HG03571 (cell line): Measurements from ENCODE around the gene HIPK2.

Experiments used
- ATAC-seq: cut with Tn5 transposase; IDR thresholded peaks from one replicate; pipeline ENCODE4 v1.9.1; 2021; ENCODE audit not compliant: unreplicated experiment

HIPK2 gene

DNA sequence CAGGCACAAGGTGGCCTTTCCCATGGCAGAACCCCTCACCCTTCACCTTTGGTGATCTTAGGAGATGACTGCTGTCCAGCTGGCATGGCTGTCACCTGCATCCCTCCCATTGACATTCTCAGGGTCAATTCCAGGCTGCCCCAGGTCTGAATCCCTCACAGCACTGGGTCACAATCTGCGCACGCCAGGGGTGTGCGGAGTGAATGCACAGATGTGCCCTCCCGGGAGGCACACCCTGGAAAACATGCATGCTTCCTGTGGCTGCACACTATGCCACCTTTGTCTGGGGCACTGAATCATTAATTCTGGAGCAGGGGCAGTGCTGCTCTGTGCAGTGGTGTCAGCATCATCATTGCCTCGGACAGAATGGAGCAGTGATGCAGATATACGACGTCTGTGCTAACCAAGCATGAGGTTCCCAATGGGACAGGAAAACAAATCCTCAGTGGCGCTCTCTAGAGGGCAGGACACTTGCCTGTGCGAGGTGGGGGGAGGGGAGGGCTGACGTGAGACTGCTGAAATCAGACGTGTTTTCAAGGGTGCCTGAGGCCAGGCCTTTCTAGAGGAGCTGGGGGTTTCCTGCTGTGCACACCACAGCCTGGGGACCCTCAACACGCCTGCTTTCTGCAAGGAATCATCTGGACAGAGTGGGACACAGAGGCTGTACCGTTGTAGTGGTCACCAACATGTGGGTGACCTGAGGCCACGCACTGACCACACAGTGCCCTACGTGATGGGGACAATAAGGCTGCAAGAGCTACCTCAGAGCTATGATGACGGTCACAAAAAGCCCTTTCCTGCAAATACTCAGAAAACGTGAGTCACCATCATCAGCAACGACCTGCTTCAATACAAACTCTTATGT is 77.9 kb downstream of the HIPK2 start:
- ATAC-seq = no peak

DNA sequence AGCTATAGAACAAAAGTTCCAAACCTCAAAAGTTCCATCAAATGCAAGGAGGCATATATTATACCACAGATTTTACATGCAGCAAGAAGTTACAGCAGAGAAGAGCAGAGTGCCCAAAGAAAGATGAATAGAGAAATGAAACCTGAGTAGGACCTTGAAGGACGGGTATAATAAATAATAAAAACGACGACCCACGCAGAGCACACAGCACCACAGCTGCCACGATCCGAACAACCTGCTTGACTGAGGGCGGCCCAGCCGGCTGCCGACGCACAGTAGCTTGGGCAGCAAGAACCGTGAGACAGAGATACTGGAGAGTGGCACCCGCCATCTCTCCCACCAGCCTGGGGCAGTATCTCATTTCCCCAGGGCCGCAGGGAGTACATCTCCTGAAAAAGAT is 79.0 kb downstream of the HIPK2 start:
- no peak for ATAC-seq

- no peak for ATAC-seq
Measured at GRCh38 chr7:139698278-139698677, 79.5 kb downstream of the HIPK2 start.

GRCh38 chr7:139697056-139697455 is 80.7 kb downstream of the HIPK2 start:
- no peak for ATAC-seq

DNA sequence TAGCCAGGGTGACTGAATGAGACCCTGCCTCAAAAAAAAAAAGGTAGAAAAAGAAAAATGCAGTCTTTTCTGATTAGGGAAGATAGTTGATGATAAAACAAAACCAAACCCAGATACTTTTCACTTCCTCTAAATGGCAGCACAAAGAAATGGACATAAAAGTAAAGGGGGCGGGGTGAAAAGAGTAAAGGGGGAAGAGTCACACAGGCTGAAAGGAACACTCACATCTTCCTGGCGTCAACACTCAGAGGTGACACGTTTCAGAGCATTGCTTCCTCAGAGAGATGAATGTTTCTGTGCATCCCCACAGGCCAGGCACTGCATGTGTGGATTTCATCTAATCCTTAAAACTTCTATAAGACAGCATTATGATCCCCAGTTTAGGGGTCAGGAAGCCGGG is 81.2 kb downstream of the HIPK2 start:
- no peak for ATAC-seq

- ATAC-seq = no peak
Measured at GRCh38 chr7:139695588-139695987, 82.2 kb downstream of the HIPK2 start.

- ATAC-seq = no peak
Measured at GRCh38 chr7:139695051-139695450, 82.7 kb downstream of the HIPK2 start.

DNA sequence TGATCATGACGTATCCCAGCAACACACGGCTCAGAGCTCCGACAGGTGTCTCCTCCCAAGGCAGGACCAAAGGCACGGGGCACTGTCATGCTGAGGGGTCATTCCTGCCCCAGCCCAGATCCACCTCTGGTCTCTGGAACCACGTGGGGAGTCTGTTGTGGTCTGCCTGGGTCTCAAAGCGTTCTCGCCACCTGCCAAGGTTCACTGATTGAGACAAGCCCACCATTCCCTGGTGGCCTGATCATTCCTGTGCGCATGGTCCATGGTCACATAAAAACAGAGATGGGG is 83.5 kb downstream of the HIPK2 start:
- no peak for ATAC-seq

GRCh38 chr7:139693651-139694388 is 84.0 kb downstream of the HIPK2 start:
- no peak for ATAC-seq

DNA sequence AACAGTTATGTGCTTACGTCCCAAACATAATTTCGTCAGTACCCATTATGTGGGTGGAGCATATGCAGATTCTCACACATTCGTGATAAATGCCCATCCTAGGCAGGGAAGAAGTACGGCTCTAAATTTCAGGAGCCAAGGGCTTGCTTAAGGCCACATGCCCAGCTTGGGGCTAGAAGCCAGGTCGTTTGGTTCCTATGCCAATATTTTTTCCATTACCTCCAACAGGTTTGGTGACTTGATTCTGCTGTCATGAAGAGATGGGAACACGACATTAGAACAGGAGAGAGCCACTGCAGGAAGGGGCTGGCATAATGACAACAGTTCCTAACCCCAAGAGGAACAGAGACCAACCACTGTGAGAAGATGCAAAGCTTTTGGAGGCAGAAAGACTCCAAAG is 85.1 kb downstream of the HIPK2 start:
- ATAC-seq = no peak

DNA sequence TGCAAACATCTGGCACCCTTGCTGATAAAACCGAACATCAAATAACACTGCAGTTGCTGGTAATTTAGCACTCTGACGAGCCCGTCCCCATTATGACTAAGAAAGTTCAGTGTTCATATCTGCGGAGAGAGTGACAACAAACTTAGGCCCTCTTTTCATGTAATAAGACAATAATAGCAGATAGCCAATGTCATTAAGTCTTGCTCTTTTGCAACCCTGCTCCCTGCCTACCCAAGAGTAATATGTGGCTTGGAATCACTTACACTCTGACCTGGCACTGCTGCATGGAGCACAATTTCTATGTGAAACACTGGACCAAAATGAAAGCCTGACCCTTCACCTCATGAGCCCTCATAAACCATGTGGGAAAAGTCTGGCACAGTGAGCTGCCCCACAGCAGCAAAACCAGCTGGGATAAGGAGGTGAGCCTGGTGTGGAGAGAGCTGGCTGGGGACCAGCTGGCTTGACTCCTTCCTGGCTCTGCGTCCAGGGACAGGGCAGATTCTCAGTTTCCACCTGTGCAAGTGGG is 86.5 kb downstream of the HIPK2 start:
- ATAC-seq = no peak

GRCh38 chr7:139687980-139688632 is 89.7 kb downstream of the HIPK2 start:
- ATAC-seq = no peak

DNA sequence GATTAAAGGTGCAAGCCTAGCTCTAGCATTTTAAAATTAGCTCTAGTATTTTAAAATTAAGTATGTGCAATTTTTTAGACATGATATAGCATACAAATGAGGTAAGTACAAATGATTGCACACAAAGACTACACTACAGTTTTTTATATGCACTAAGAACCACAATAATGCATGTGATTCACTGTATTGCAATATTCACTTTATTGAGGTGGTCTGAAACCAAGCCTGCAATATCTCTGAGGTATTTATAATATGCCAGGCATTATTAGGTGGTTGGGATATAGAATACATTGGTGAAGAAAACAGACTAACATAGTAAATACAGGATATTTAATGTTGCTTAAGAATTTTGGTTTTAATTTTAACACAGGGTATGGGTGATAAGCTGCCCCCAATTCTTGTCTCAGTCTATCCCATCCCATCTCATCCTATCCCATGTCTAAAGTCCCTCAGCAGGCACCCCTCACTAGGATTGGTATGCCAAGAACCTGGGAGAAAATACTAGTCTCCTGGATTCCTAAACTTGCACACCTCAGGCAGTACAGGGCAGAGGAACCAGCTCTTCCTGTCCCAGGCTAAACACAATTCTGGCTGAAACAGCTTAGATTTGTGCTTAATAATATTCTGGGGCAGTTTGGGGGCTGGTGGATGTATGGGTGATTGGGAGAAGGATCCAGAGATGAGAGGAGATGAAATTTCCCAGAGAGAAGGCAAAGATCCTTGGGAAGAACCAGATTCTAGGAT is 90.4 kb downstream of the HIPK2 start:
- ATAC-seq = no peak

- no peak for ATAC-seq
Measured at GRCh38 chr7:139683137-139683921, 94.5 kb downstream of the HIPK2 start.

- no peak for ATAC-seq
Measured at GRCh38 chr7:139682136-139683013, 95.4 kb downstream of the HIPK2 start.

DNA sequence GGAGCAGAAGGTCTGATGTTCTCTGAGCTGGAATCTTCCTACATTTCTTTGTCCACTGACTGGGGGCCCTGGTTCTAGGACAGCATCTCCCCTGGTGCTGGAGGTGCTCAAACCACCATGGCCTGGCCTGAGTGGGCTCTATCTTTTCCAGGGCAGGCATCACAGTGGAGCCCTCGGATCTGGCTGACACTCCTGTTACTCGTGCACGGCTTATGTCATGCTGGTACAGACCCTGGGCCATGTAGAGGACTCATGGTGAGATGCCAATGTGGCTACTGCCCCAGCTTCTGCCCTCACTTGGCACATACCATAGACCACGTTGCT is 96.0 kb downstream of the HIPK2 start:
- ATAC-seq = no peak

DNA sequence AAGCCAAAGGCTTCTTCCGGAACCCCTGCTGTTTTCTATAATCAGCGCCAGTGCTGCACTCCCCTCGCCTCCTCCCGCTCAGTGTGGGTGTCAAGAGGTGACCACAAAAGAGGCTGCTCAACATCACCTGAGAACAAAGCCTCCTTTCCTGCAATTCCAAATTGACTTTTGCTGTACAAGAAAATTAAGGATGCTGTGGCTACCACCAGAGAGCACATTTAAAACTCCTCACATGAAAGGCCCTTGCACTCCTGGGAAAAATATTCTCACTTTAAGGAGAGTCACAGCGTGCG is 96.4 kb downstream of the HIPK2 start:
- ATAC-seq = no peak

GRCh38 chr7:139680676-139681462 is 96.9 kb downstream of the HIPK2 start:
- no peak for ATAC-seq
